HCT116 (cell line): Measurements from ENCODE around the gene DNMT1.

Experiments
- CEBPB ChIP-seq: IDR thresholded peaks from 2 replicates; pipeline ENCODE4 v1.6.1; 2012; ENCODE audit warnings: low read depth
- CTCF ChIP-seq, 3 experiments: fragments of 200-600 bp in 1 of 3; sonication (generic) in 1 of 3; IDR thresholded peaks in 2 of 3; conservative IDR thresholded peaks in 1 of 3; 2 replicates each; pipeline ENCODE4 v1.5.1; 2012 to 2017; ENCODE audit warnings: low read depth in 2 of 3, low read length in 2 of 3, antibody characterized with exemption in 1 of 3, borderline replicate concordance in 1 of 3, control low read depth in 1 of 3, mild to moderate bottlenecking in 1 of 3, mixed read lengths in 1 of 3, mixed run types in 1 of 3, moderate library complexity in 1 of 3; ENCODE audit not compliant: insufficient read depth in 1 of 3
- EZH2 ChIP-seq: fragments of 200-600 bp; sonication (generic); IDR thresholded peaks from 2 replicates; pipeline ENCODE4 v1.6.1; 2017; ENCODE audit warnings: antibody characterized with exemption, mixed run types
- EZH2phosphoT487 ChIP-seq: fragments of 200-600 bp; IDR thresholded peaks from 2 replicates; pipeline ENCODE4 v1.6.1; 2018; ENCODE audit warnings: antibody characterized with exemption, borderline replicate concordance
- POLR2A ChIP-seq: IDR thresholded peaks from 2 replicates; pipeline ENCODE4 v1.7.0; 2011; ENCODE audit warnings: borderline replicate concordance; ENCODE audit not compliant: insufficient read depth, insufficient read length; ENCODE audit errors: extremely low read depth
- REST ChIP-seq: IDR thresholded peaks from 2 replicates; pipeline ENCODE4 v1.6.1; 2012; ENCODE audit warnings: low read depth

GRCh38 chr19:10092648-10093294, 102.0 kb downstream of the DNMT1 start:
- no peak for TF ChIP-seq POLR2A
- TF ChIP-seq EZH2, result no peak
- TF ChIP-seq CTCF (IDR thresholded peaks at IDR 0.05 in 2 of 3, conservative IDR thresholded peaks at IDR 0.05 in 1 of 3; ENCODE audit: borderline replicate concordance in 1 of 3, insufficient read depth in 1 of 3, low read depth in 2 of 3, low read length in 2 of 3), result no peak
- TF ChIP-seq REST, result no peak
- no peak for TF ChIP-seq EZH2phosphoT487
- no peak for TF ChIP-seq CEBPB
